T-cell (primary cell): ENCODE results near the gene ARHGEF17. TPM values are rescaled to one million over a fixed set of nuclear protein-coding genes. Genes with fewer than 3 reads are reported as not detected.

Experiments used
- ATAC-seq, 4 experiments: fragments of 200-7000 bp in 3 of 4; fragments of 150-1000 bp in 1 of 4; cut with Tn5 transposase; replicated peaks in 1 of 4; 1 replicate in 3 of 4; 2 replicates in 1 of 4; pipeline ENCODE4 v1.10.0; 2021; ENCODE audit warnings: moderate library complexity in 3 of 4, mild to moderate bottlenecking in 2 of 4, moderate number of reproducible peaks in 1 of 4
- CTCF ChIA-PET, 2 donors: fragments of 300-600 bp; sonication (Branson Sonifier 250); formaldehyde crosslinking; loops; one replicate each; lab custom pipeline; 2022; ENCODE audit warnings: antibody characterized with exemption in 2 of 2; lab: Charles Lee
- POLR2A ChIA-PET, 2 donors: fragments of 300-600 bp; sonication (Branson Sonifier 250); formaldehyde crosslinking; loops; one replicate each; lab custom pipeline; 2022; ENCODE audit warnings: antibody characterized with exemption in 2 of 2; lab: Charles Lee
- DNase-seq, 35 experiments: peaks; one replicate each; pipeline versions ENCODE4 v3.0.0 to v3.0.0-alpha.2; 2013 to 2023
- H3K27ac ChIP-seq: one replicate; pipeline ENCODE4 v1.5.1; 2013; ENCODE audit warnings: low read length
- H3K27me3 ChIP-seq, 2 experiments: replicated peaks in 1 of 2; 1 replicate in 1 of 2; 2 replicates in 1 of 2; pipeline versions ENCODE4 v1.6.1 to v1.7.0; 2013; ENCODE audit warnings: low read length in 1 of 2, mixed read lengths in 1 of 2; ENCODE audit not compliant: control insufficient read depth in 2 of 2, insufficient read depth in 2 of 2; ENCODE audit errors: extremely low read depth in 1 of 2
- H3K36me3 ChIP-seq, 2 donors: 1 replicate in 1 of 2; 2 replicates in 1 of 2; pipeline versions ENCODE4 v1.6.1 to v1.7.0; 2013; ENCODE audit warnings: low read length in 1 of 2; ENCODE audit not compliant: control insufficient read depth in 2 of 2, insufficient read depth in 1 of 2; ENCODE audit errors: extremely low read depth in 1 of 2
- H3K4me1 ChIP-seq, 2 experiments: 1 replicate in 1 of 2; 2 replicates in 1 of 2; pipeline versions ENCODE4 v1.6.1 to v1.7.0; 2013; ENCODE audit warnings: low read length in 2 of 2, mixed read lengths in 1 of 2; ENCODE audit not compliant: insufficient read depth in 2 of 2, control insufficient read depth in 1 of 2; ENCODE audit errors: extremely low read depth in 1 of 2
- H3K4me3 ChIP-seq, 2 donors: 1 replicate in 1 of 2; 2 replicates in 1 of 2; pipeline versions ENCODE4 v1.5.1 to v1.7.0; 2013; ENCODE audit warnings: mild to moderate bottlenecking in 2 of 2, low read length in 1 of 2, moderate library complexity in 1 of 2; ENCODE audit not compliant: control insufficient read depth in 1 of 2; ENCODE audit errors: extremely low read depth in 1 of 2
- H3K9me3 ChIP-seq: 2 replicates; pipeline ENCODE4 v1.7.0; 2013
- H3K27ac Mint-ChIP-seq, 2 donors: one replicate each; pipeline ENCODE4 v1.8.0; 2020 to 2021; ENCODE audit warnings: mild to moderate bottlenecking in 2 of 2, mixed read lengths in 2 of 2
- H3K27me3 Mint-ChIP-seq, 2 donors: one replicate each; pipeline ENCODE4 v1.8.0; 2021 to 2022; ENCODE audit warnings: mixed read lengths in 2 of 2
- H3K36me3 Mint-ChIP-seq: one replicate; pipeline ENCODE4 v1.8.0; 2021; ENCODE audit warnings: mixed read lengths
- H3K4me1 Mint-ChIP-seq, 3 donors: one replicate each; pipeline ENCODE4 v1.8.0; 2020 to 2022; ENCODE audit warnings: mixed read lengths in 3 of 3, mild to moderate bottlenecking in 1 of 3
- H3K4me3 Mint-ChIP-seq, 3 donors: one replicate each; pipeline ENCODE4 v1.8.0; 2020 to 2022; ENCODE audit warnings: mild to moderate bottlenecking in 3 of 3, mixed read lengths in 3 of 3, moderate library complexity in 3 of 3
- H3K9me3 Mint-ChIP-seq, 3 donors: one replicate each; pipeline ENCODE4 v1.8.0; 2020 to 2022; ENCODE audit warnings: mixed read lengths in 3 of 3
- WGBS: methylation state at CpG from one replicate; pipeline ENCODE4 v1.1.5; 2013; ENCODE audit warnings: missing lambda C conversion rate; ENCODE audit not compliant: insufficient coverage; 5-methylcytosine and 5-hydroxymethylcytosine counted together
- total RNA-seq, 35 experiments: library from RNA in 6 of 35; stranded (reverse) in 6 of 35; fragments of 120-200 nt in 1 of 35; gene quantifications; one replicate each; pipeline versions ENCODE4 v1.2.1 to v1.2.4 and lab custom pipeline; 2013 to 2026

ARHGEF17 gene
- total RNA-seq, 5 donors from 2014 or later (not counting 1 experiment from before 2014, with no cell fraction given), result 0.23 to 1.0 (median 0.49) TPM

DNA sequence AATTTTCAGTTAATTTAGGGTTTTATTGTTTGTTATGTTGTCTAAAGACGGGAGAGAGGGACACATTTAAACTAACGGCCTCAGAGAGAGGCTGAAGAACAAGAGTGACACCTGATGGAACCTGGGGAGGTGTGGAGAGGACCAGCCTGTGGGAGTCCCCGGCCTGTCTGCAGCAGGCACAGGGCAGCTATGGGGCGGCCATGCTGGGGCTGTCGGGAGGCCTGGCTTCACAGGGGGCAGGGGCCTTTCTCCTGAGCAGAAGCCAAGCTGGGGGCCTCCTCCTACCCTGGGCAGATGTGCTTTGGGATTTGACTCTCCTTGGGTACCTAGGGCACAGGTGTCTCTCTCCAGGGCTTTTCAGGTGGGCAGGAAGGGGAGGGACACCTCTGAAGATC is 90.1 kb downstream of the ARHGEF17 start:
- Mint-ChIP-seq H3K9me3 (no peaks in the 10 kb centered on the region), H3K4me1 (peaks cover 0 to 6% (median 0%) of the 10 kb centered on the region in 3 donors), H3K27ac (peak overlapping the region; percentile 36 to 68), H3K27me3 (no peaks in the 10 kb centered on the region), H3K4me3 (peak overlapping the region in 1 of 3 donors; percentile 2), H3K36me3 (peaks cover 4% of the 10 kb centered on the region)
- Histone ChIP-seq H3K27ac (no peak overlapping the region), H3K36me3 (peaks cover 8 to 17% of the 10 kb centered on the region in 2 donors), H3K9me3 (no peaks in the 10 kb centered on the region), H3K4me3 (no peak overlapping the region), H3K4me1 (no peaks in the 10 kb centered on the region), H3K27me3 (no peaks in the 10 kb centered on the region)
- POLR2A ChIA-PET, result no interaction called here
- DNase-seq (no peak), ATAC-seq (no peak)
- 100% methylated on average over 5 of the region's 5 CpGs for WGBS
- CTCF ChIA-PET, result interaction anchor here (1.3 to 4.0 kb wide), 4 partner anchors 38 to 49 kb away, joined by 3 to 22 read pairs (median 4); no protein-coding TSS in a partner anchor

DNA sequence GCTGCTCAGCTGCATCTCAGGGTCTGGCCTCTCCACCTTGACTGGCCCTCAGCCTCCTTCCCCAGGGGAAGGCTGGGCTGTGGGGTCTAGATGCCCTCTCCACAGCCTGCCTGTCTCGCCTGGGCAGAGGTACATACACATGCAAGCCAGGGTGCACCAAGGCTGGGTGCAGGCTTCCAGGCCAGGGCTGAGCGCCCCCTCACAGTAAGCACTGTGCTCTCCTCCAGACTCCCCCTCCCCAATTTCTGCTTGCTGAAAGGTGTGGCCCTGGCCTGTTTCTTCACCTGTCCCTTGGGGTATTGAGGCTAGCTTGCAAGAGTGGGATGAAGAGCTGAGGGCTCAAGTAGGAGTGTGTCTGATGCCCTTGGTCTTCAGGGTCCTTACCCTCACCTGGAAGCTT is 90.6 kb downstream of the ARHGEF17 start:
- Histone ChIP-seq H3K27ac (no peak overlapping the region), H3K27me3 (no peaks in the 10 kb centered on the region), H3K36me3 (peaks cover 8 to 17% of the 10 kb centered on the region in 2 donors), H3K4me1 (no peaks in the 10 kb centered on the region), H3K4me3 (no peak overlapping the region), H3K9me3 (no peaks in the 10 kb centered on the region)
- H3K27me3 Mint-ChIP-seq, result no peaks in the 10 kb centered on the region
- WGBS, result 100% methylated on average over 1 of the region's 2 CpGs
- ATAC-seq, result peak in 1 of 4 experiments; percentile 10
- H3K9me3 Mint-ChIP-seq, result no peaks in the 10 kb centered on the region
- peaks cover 0 to 6% (median 0%) of the 10 kb centered on the region in 3 donors for H3K4me1 Mint-ChIP-seq
- H3K4me3 Mint-ChIP-seq, result no peak overlapping the region
- H3K27ac Mint-ChIP-seq, result peak overlapping the region in 1 of 2 donors; percentile 68
- peaks cover 4% of the 10 kb centered on the region for H3K36me3 Mint-ChIP-seq
- POLR2A ChIA-PET, result no interaction called here
- CTCF ChIA-PET, result interaction anchor here (0.8 to 4.0 kb wide), 3 partner anchors 47 to 50 kb away, joined by 3 to 22 read pairs (median 4); no protein-coding TSS in a partner anchor
- DNase-seq, result no peak

- peaks cover 4% of the 10 kb centered on the region for H3K36me3 Mint-ChIP-seq
- Histone ChIP-seq H3K27ac (no peak overlapping the region), H3K4me1 (no peaks in the 10 kb centered on the region), H3K4me3 (no peak overlapping the region), H3K36me3 (peaks cover 8 to 16% of the 10 kb centered on the region in 2 donors), H3K9me3 (no peaks in the 10 kb centered on the region), H3K27me3 (no peaks in the 10 kb centered on the region)
- DNase-seq (no peak), ATAC-seq (no peak)
- no peak overlapping the region for H3K4me3 Mint-ChIP-seq
- peaks cover 0 to 6% (median 0%) of the 10 kb centered on the region in 3 donors for H3K4me1 Mint-ChIP-seq
- H3K9me3 Mint-ChIP-seq, result no peaks in the 10 kb centered on the region
- H3K27me3 Mint-ChIP-seq, result no peaks in the 10 kb centered on the region
- WGBS, result 62% methylated on average over 1 of the region's 6 CpGs
- POLR2A ChIA-PET, result no interaction called here
- CTCF ChIA-PET, result interaction anchor here (0.8 to 1.5 kb wide), 2 partner anchors 48 to 50 kb away, joined by 3 to 4 read pairs; no protein-coding TSS in a partner anchor
- H3K27ac Mint-ChIP-seq, result peak overlapping the region; percentile 13 to 68
These were observed 91.1 kb downstream of the ARHGEF17 start for GRCh38 chr11:73399159-73399590.

GRCh38 chr11:73399636-73400035 is 91.6 kb downstream of the ARHGEF17 start:
- Mint-ChIP-seq H3K4me3 (no peak overlapping the region), H3K9me3 (no peaks in the 10 kb centered on the region), H3K27ac (peak overlapping the region; percentile 13 to 68), H3K36me3 (peaks cover 4% of the 10 kb centered on the region), H3K4me1 (peaks cover 0 to 6% (median 0%) of the 10 kb centered on the region in 3 donors), H3K27me3 (no peaks in the 10 kb centered on the region)
- 86% methylated on average over 2 of the region's 4 CpGs for WGBS
- ChIA-PET CTCF (interaction anchor here (0.6 to 1.5 kb wide), 4 partner anchors 11 to 51 kb away, joined by 3 to 4 read pairs (median 3); no protein-coding TSS in a partner anchor), POLR2A (no interaction called here)
- Histone ChIP-seq H3K9me3 (no peaks in the 10 kb centered on the region), H3K36me3 (peaks cover 8 to 15% of the 10 kb centered on the region in 2 donors), H3K27ac (no peak overlapping the region), H3K4me1 (no peaks in the 10 kb centered on the region), H3K4me3 (no peak overlapping the region), H3K27me3 (no peaks in the 10 kb centered on the region)
- ATAC-seq (no peak), DNase-seq (no peak)

GRCh38 chr11:73400293-73400692 is 92.2 kb downstream of the ARHGEF17 start:
- Histone ChIP-seq H3K27ac (no peak overlapping the region), H3K4me3 (no peak overlapping the region), H3K27me3 (no peaks in the 10 kb centered on the region), H3K4me1 (no peaks in the 10 kb centered on the region), H3K9me3 (no peaks in the 10 kb centered on the region), H3K36me3 (peaks cover 6 to 17% of the 10 kb centered on the region in 2 donors)
- no peak for ATAC-seq
- WGBS, result 89% methylated on average over 4 of the region's 6 CpGs
- Mint-ChIP-seq H3K27me3 (no peaks in the 10 kb centered on the region), H3K4me1 (peaks cover 0 to 6% (median 0%) of the 10 kb centered on the region in 3 donors), H3K36me3 (peaks cover 4% of the 10 kb centered on the region), H3K4me3 (no peak overlapping the region), H3K9me3 (no peaks in the 10 kb centered on the region), H3K27ac (peak overlapping the region in 1 of 2 donors; percentile 58)
- DNase-seq, result no peak
- ChIA-PET POLR2A (no interaction called here), CTCF (interaction anchor here in 1 of 2 donors (0.6 to 3.1 kb wide), 3 partner anchors 10 to 49 kb away, joined by 3 to 11 read pairs (median 3); no protein-coding TSS in a partner anchor)

DNA sequence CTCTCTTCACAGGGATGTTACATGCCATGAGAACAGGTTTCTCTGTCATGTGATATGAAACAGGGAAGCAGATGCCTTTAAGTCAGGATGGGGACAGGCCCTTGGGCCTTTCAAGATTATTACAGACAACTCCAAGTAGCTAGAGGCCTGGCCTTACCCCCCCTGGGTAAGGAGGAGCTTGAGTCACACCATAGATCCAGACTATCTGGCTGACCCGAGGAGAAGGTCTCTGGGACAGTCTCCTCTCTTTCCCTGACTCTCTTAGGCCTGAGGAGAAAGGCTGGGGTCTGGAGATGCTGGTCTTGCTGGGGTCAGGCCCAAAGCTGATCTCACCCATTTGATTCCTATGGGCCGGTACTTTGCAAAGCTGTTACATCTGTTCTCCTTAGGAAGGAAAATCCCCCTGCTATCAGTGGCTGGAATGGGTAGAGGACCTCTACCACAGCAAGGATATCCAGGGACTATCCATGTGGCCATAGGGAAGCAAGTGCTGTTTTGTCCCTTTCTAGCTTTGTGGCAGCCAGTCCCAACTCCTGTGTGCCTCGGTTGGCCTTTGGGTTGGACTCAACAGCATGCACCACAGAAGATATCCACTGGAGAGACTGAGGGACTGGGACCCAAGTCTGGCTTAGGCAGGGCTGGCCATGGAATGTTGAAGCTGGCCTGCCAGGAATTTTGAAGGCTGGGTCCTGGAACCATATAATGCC is 93.3 kb downstream of the ARHGEF17 start:
- 88% methylated on average over 1 of the region's 3 CpGs for WGBS
- POLR2A ChIA-PET, result interaction anchor here in 1 of 2 donors (0.8 to 1.0 kb wide), 2 partner anchors 50 to 414 kb away, joined by 3 to 4 read pairs; no protein-coding TSS in a partner anchor
- Mint-ChIP-seq H3K27me3 (no peaks in the 10 kb centered on the region), H3K36me3 (peaks cover 7% of the 10 kb centered on the region), H3K4me3 (no peak overlapping the region), H3K27ac (peak overlapping the region in 1 of 2 donors; percentile 52), H3K4me1 (peaks cover 0 to 6% (median 0%) of the 10 kb centered on the region in 3 donors), H3K9me3 (no peaks in the 10 kb centered on the region)
- Histone ChIP-seq H3K4me1 (no peaks in the 10 kb centered on the region), H3K27ac (no peak overlapping the region), H3K36me3 (peaks cover 5 to 18% of the 10 kb centered on the region in 2 donors), H3K9me3 (no peaks in the 10 kb centered on the region), H3K27me3 (no peaks in the 10 kb centered on the region), H3K4me3 (no peak overlapping the region)
- CTCF ChIA-PET, result interaction anchor here (0.5 to 3.1 kb wide), 2 partner anchors 49 to 50 kb away, joined by 3 to 11 read pairs; no protein-coding TSS in a partner anchor
- no peak for DNase-seq
- no peak for ATAC-seq
